Naive thymus-derived CD4-positive, alpha-beta T cell (primary cell): ENCODE results near the gene SCNN1B. TPM values are rescaled to one million over a fixed set of nuclear protein-coding genes. Genes with fewer than 3 reads are reported as not detected.
"Not testable (repeated sequence)": the region's sequence is repeated elsewhere in the genome, so short reads cannot be mapped to it uniquely, and the experiment has no call there.

ENCODE experiments used
- ATAC-seq: fragments of 150-1000 bp; cut with Tn5 transposase; 2 replicates; pipeline ENCODE4 v1.10.0; 2021; ENCODE audit warnings: mild to moderate bottlenecking, moderate library complexity
- CTCF ChIA-PET: fragments of 350-600 bp; sonication (Branson Sonifier 250); formaldehyde crosslinking; loops from one replicate; lab custom pipeline; 2021; ENCODE audit warnings: antibody characterized with exemption; lab: Charles Lee
- POLR2A ChIA-PET: fragments of 350-600 bp; sonication (Branson Sonifier 250); formaldehyde crosslinking; loops from one replicate; lab custom pipeline; 2021; ENCODE audit warnings: antibody characterized with exemption, inconsistent platforms; lab: Charles Lee
- DNase-seq, 9 donors: peaks; one replicate each; pipeline versions ENCODE4 v3.0.0 to v3.0.0-alpha.2; 2020 to 2022; ENCODE audit warnings: mixed read lengths in 1 of 9
- H3K27ac ChIP-seq: one replicate; pipeline ENCODE4 v1.7.0; 2013; ENCODE audit warnings: mild to moderate bottlenecking, low read depth, low read length, moderate library complexity
- H3K27me3 ChIP-seq, 2 donors: one replicate each; pipeline ENCODE4 v1.7.0; 2013; ENCODE audit warnings: low read length in 2 of 2, mild to moderate bottlenecking in 2 of 2, moderate library complexity in 2 of 2; ENCODE audit not compliant: control insufficient read depth in 2 of 2, insufficient read depth in 2 of 2
- H3K36me3 ChIP-seq, 3 experiments: 1 replicate in 2 of 3; 2 replicates in 1 of 3; pipeline ENCODE4 v1.7.0; 2013; ENCODE audit warnings: low read length in 3 of 3, mild to moderate bottlenecking in 3 of 3, moderate library complexity in 1 of 3; ENCODE audit not compliant: insufficient read depth in 3 of 3, control insufficient read depth in 2 of 3
- H3K4me1 ChIP-seq, 2 donors: one replicate each; pipeline ENCODE4 v1.7.0; 2013; ENCODE audit warnings: low read length in 2 of 2, mild to moderate bottlenecking in 2 of 2, moderate library complexity in 1 of 2; ENCODE audit not compliant: control insufficient read depth in 2 of 2, insufficient read depth in 2 of 2
- H3K4me3 ChIP-seq: 2 replicates; pipeline ENCODE4 v1.7.0; 2013; ENCODE audit warnings: mild to moderate bottlenecking, low read length
- H3K9me3 ChIP-seq, 3 experiments: 1 replicate in 2 of 3; 2 replicates in 1 of 3; pipeline ENCODE4 v1.7.0; 2013; ENCODE audit warnings: low read length in 3 of 3; ENCODE audit not compliant: control insufficient read depth in 2 of 3
- H3K27ac Mint-ChIP-seq, 9 donors: one replicate each; pipeline ENCODE4 v1.8.0; 2020 to 2022; ENCODE audit warnings: mixed read lengths in 9 of 9, mild to moderate bottlenecking in 8 of 9, moderate library complexity in 5 of 9, inconsistent platforms in 2 of 9
- H3K27me3 Mint-ChIP-seq, 5 donors: one replicate each; pipeline ENCODE4 v1.8.0; 2021 to 2022; ENCODE audit warnings: mixed read lengths in 5 of 5, mild to moderate bottlenecking in 1 of 5
- H3K36me3 Mint-ChIP-seq, 5 donors: one replicate each; pipeline ENCODE4 v1.8.0; 2020 to 2022; ENCODE audit warnings: mixed read lengths in 5 of 5, mild to moderate bottlenecking in 3 of 5, inconsistent platforms in 1 of 5
- H3K4me1 Mint-ChIP-seq, 7 donors: one replicate each; pipeline ENCODE4 v1.8.0; 2020 to 2022; ENCODE audit warnings: mixed read lengths in 7 of 7, mild to moderate bottlenecking in 3 of 7, inconsistent platforms in 1 of 7
- H3K4me3 Mint-ChIP-seq, 10 donors: one replicate each; pipeline ENCODE4 v1.8.0; 2020 to 2022; ENCODE audit warnings: mild to moderate bottlenecking in 10 of 10, mixed read lengths in 10 of 10, moderate library complexity in 6 of 10, inconsistent platforms in 2 of 10
- H3K9me3 Mint-ChIP-seq, 11 donors: one replicate each; pipeline ENCODE4 v1.8.0; 2020 to 2022; ENCODE audit warnings: mixed read lengths in 11 of 11, mild to moderate bottlenecking in 4 of 11, inconsistent platforms in 1 of 11, moderate library complexity in 1 of 11
- intact Hi-C, 2 donors: fragments of 100-400 bp; cut with micrococcal nuclease; formaldehyde crosslinking; loops; one replicate each; pipeline ENCODE4 v1.15.1; 2023
- polyA plus RNA-seq, 2 donors: library from polyadenylated mRNA; unstranded; fragments of 300-500 nt; fragmentation: Illumina TruSeq; gene quantifications; one replicate each; pipeline ENCODE4 v1.2.3, GENCODE V29; 2021
- total RNA-seq, 6 experiments: library from RNA in 5 of 6; stranded (reverse) in 5 of 6; gene quantifications; 1 replicate in 5 of 6; 2 replicates in 1 of 6; pipeline ENCODE4 v1.2.3 and lab custom pipeline; 2021 to 2026

Gene SCNN1B
- total and polyA plus RNA-seq, 7 experiments from 2014 or later, result not detected

- H3K36me3 ChIP-seq, result peaks cover 3 to 88% (median 27%) of the 10 kb centered on the region in 3 experiments
These were observed 97.1 kb downstream of the SCNN1B start for GRCh38 chr16:23398987-23399805.

GRCh38 chr16:23400447-23400846, 98.3 kb downstream of the SCNN1B start:
- intact Hi-C loops, H3K27me3 Mint-ChIP-seq, DNase-seq, H3K4me3 ChIP-seq, H3K27ac ChIP-seq, H3K27ac Mint-ChIP-seq, H3K4me1 ChIP-seq, H3K9me3 Mint-ChIP-seq, H3K27me3 ChIP-seq, ATAC-seq, H3K4me3 Mint-ChIP-seq, H3K4me1 Mint-ChIP-seq, H3K9me3 ChIP-seq, POLR2A ChIA-PET, CTCF ChIA-PET: not testable (repeated sequence)
- peaks cover 3 to 99% (median 33%) of the 10 kb centered on the region in 3 experiments for H3K36me3 ChIP-seq
- peaks cover 11 to 67% (median 41%) of the 10 kb centered on the region in 5 donors for H3K36me3 Mint-ChIP-seq

More at GRCh38 chr16:23398987-23399805, 97.1 kb downstream of the SCNN1B start:
- H3K27ac Mint-ChIP-seq, result peak overlapping the region in 1 of 9 donors; percentile 7
- Histone ChIP-seq H3K4me1 (no peaks in the 10 kb centered on the region), H3K9me3 (no peaks in the 10 kb centered on the region), H3K27ac (no peak overlapping the region), H3K4me3 (no peak overlapping the region), H3K27me3 (no peaks in the 10 kb centered on the region)
- intact Hi-C loops, result no loop called here
- no peak overlapping the region for H3K4me3 Mint-ChIP-seq
- POLR2A ChIA-PET, result no interaction called here
- no peaks in the 10 kb centered on the region for H3K9me3 Mint-ChIP-seq
- ATAC-seq (no peak), DNase-seq (no peak)
- CTCF ChIA-PET, result no interaction called here
- no peaks in the 10 kb centered on the region for H3K27me3 Mint-ChIP-seq
- H3K4me1 Mint-ChIP-seq, result no peaks in the 10 kb centered on the region
- peaks cover 11 to 71% (median 38%) of the 10 kb centered on the region in 5 donors for H3K36me3 Mint-ChIP-seq

GRCh38 chr16:23401139-23401538, 99.0 kb downstream of the SCNN1B start:
- Mint-ChIP-seq H3K27ac (no peak overlapping the region), H3K9me3 (no peaks in the 10 kb centered on the region), H3K27me3 (no peaks in the 10 kb centered on the region), H3K4me3 (no peak overlapping the region), H3K4me1 (no peaks in the 10 kb centered on the region), H3K36me3 (peaks cover 11 to 67% (median 41%) of the 10 kb centered on the region in 5 donors)
- ATAC-seq, result no peak
- CTCF ChIA-PET, result no interaction called here
- no peak overlapping the region for H3K4me3 ChIP-seq
- no peak for DNase-seq
- intact Hi-C loops, result no loop called here
- no peaks in the 10 kb centered on the region for H3K27me3 ChIP-seq
- peaks cover 3 to 99% (median 34%) of the 10 kb centered on the region in 3 experiments for H3K36me3 ChIP-seq
- H3K9me3 ChIP-seq, result no peaks in the 10 kb centered on the region
- no peak overlapping the region for H3K27ac ChIP-seq
- POLR2A ChIA-PET, result no interaction called here
- H3K4me1 ChIP-seq, result no peaks in the 10 kb centered on the region

DNA sequence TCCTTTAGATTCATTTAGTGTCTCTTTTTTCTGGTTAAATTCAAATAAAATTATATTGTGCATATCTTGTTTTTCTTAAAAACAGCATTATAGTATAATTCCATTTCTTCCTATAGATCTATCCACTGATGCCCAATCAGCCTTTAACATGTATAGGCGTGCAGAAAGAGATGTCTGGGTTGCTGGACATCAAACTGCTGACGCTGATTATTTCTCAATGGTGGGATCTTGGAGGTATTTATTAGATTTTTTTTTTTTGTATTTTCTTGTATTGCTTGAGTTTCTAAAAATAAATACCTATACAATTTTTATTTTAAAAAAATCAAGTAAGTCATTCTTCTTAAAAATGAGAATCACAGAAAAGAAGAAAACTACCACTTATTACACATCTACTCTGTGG, 100.0 kb downstream of the SCNN1B start:
- Mint-ChIP-seq H3K27me3 (no peaks in the 10 kb centered on the region), H3K27ac (no peak overlapping the region), H3K9me3 (no peaks in the 10 kb centered on the region), H3K4me3 (no peak overlapping the region), H3K4me1 (no peaks in the 10 kb centered on the region), H3K36me3 (peaks cover 10 to 71% (median 43%) of the 10 kb centered on the region in 5 donors)
- Histone ChIP-seq H3K36me3 (peaks cover 5 to 99% (median 40%) of the 10 kb centered on the region in 3 experiments), H3K27me3 (no peaks in the 10 kb centered on the region), H3K27ac (no peak overlapping the region), H3K4me3 (no peak overlapping the region), H3K4me1 (no peaks in the 10 kb centered on the region), H3K9me3 (no peaks in the 10 kb centered on the region)
- intact Hi-C loops, result no loop called here
- ATAC-seq (no peak), DNase-seq (no peak)
- ChIA-PET POLR2A (no interaction called here), CTCF (no interaction called here)

- H3K4me3 Mint-ChIP-seq, result no peak overlapping the region
- Histone ChIP-seq H3K27ac (no peak overlapping the region), H3K36me3 (peaks cover 9 to 94% (median 40%) of the 10 kb centered on the region in 3 experiments), H3K4me1 (no peaks in the 10 kb centered on the region), H3K27me3 (no peaks in the 10 kb centered on the region), H3K9me3 (no peaks in the 10 kb centered on the region), H3K4me3 (no peak overlapping the region)
- DNase-seq, result no peak
- no peaks in the 10 kb centered on the region for H3K9me3 Mint-ChIP-seq
- H3K4me1 Mint-ChIP-seq, result no peaks in the 10 kb centered on the region
- ATAC-seq, result no peak
- CTCF ChIA-PET, result no interaction called here
- intact Hi-C loops, result no loop called here
- no peaks in the 10 kb centered on the region for H3K27me3 Mint-ChIP-seq
- peaks cover 12 to 69% (median 37%) of the 10 kb centered on the region in 5 donors for H3K36me3 Mint-ChIP-seq
- H3K27ac Mint-ChIP-seq, result no peak overlapping the region
- POLR2A ChIA-PET, result no interaction called here
These were observed 101.4 kb downstream of the SCNN1B start for GRCh38 chr16:23403547-23403946.

GRCh38 chr16:23406024-23406423, 103.9 kb downstream of the SCNN1B start:
- no peaks in the 10 kb centered on the region for H3K4me1 Mint-ChIP-seq
- peaks cover 17 to 68% (median 32%) of the 10 kb centered on the region in 5 donors for H3K36me3 Mint-ChIP-seq
- ChIA-PET POLR2A (no interaction called here), CTCF (no interaction called here)
- H3K9me3 ChIP-seq, result no peaks in the 10 kb centered on the region
- H3K27ac ChIP-seq, result no peak overlapping the region
- no peak overlapping the region for H3K27ac Mint-ChIP-seq
- H3K27me3 Mint-ChIP-seq, result no peaks in the 10 kb centered on the region
- intact Hi-C loops, result no loop called here
- no peak overlapping the region for H3K4me3 Mint-ChIP-seq
- DNase-seq, result no peak
- no peaks in the 10 kb centered on the region for H3K9me3 Mint-ChIP-seq
- no peak for ATAC-seq
- H3K4me1 ChIP-seq, result no peaks in the 10 kb centered on the region
- H3K36me3 ChIP-seq, result peaks cover 9 to 91% (median 26%) of the 10 kb centered on the region in 3 experiments
- no peak overlapping the region for H3K4me3 ChIP-seq
- H3K27me3 ChIP-seq, result no peaks in the 10 kb centered on the region
